Dermis blood vessel endothelial cell (primary cell): Measurements from ENCODE around the gene PHF2. TPM values are rescaled to one million over a fixed set of nuclear protein-coding genes. Genes with fewer than 3 reads are reported as not detected.

Experiments used
- DNase-seq: peaks from one replicate; pipeline ENCODE4 v3.0.0; 2010
- total RNA-seq: library from RNA; depleted of rRNA; stranded (reverse); fragments of >200 nt; gene quantifications from 2 replicates; pipeline ENCODE4 v1.2.3, GENCODE V29; 2014

PHF2 gene
- total RNA-seq, 1 donor from 2014 or later: 16.0 TPM

DNA sequence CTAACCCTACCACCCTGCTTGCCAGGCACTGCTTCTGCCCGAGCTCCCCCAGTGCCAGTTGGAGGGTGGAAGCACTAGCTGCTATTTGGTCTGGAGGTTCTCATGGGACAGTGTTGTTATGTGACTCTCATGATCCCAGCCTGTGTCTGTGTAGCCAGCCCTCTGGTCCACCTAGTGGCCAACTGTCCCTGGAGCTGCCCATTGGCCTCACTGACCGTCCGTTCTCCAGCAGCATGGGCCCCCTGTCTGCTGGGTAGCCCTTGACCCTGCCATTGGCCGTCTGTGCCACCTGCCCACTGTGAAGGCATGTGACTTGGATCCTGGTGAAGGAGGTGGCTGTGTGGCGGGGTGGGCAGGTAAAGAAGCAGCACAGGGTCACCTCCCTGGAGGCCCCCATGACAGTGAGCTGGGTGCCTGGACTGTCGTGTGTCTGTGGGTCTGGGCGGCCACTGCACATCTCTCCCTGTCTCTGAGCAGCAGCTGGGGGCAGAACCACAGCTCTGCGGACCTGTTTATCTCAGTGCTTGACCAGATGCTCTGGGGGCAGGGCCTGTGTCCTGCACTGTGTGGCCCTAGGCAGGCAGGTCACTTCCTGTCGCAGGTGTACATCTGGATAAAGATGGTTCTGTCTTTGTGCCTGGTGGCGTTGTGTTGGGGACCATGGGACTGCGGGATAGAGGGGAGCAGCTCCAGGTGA lies 11.4 kb downstream of the PHF2 start:
- DNase-seq: peak; percentile 37

DNA sequence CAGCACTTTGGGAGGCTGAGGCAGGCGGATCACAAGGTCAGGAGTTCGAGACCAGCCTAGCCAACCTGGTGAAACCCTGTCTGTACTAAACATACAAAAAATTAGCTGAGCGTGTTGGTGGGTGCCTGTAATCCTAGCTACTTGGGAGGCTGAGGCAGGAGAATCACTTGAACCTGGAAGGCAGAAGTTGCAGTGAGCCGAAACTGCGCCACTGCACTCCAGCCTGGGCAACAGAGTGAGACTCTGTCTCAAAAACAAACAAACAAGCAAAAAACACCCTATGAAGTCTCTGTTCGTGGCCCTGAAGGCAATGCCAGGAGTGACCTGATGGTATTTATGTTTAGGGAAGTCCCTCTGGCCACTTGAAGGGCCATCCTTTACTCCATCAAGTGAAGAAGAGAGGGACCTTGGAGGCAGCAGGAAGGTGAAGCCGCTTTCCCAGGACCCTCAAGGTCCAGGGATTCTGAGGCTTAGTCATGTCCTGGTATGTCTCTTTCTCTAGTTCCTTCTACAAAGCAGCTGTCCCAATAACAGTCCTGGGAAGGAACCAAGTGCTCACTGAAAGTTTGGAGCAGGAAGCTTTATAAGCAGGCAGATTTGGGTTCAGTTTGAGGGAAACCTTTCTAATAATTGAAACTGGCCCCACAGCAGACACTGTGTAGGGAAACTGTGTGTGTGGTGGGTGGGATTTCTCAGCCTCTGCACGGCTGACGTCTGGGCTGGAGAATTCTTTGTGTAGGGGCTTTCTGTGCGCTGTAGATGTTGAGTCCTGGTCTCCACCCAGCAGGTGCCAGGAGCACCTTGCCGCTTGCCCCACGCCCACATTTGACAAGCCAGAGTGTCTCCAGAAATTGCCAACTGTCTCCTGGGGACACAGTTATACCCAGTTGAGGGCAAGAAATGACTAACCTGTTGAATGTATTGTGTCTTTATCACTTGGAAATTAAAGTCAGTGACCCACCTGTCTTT lies 12.5 kb downstream of the PHF2 start:
- DNase-seq: peak; percentile 45

DNA sequence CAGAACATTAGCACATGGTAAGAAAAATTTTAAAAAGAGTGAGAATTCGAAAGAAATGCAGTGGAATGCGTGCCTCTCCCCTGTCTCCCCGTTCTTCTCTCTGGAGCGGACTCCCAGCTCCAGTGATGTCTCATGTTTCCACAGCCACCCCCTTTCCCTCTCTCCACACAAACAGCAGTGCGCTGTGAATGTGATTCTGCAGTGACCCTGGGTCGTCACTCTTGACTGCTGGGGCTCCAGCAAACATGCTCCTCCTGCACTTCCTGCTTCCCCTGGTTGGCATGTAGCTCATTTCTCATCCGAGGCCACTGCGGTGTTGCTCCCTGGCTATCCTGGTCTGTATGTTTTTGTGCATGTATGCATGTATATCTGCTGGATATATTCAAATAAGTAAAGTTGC lies 13.3 kb downstream of the PHF2 start:
- DNase-seq: peak; percentile 56

DNA sequence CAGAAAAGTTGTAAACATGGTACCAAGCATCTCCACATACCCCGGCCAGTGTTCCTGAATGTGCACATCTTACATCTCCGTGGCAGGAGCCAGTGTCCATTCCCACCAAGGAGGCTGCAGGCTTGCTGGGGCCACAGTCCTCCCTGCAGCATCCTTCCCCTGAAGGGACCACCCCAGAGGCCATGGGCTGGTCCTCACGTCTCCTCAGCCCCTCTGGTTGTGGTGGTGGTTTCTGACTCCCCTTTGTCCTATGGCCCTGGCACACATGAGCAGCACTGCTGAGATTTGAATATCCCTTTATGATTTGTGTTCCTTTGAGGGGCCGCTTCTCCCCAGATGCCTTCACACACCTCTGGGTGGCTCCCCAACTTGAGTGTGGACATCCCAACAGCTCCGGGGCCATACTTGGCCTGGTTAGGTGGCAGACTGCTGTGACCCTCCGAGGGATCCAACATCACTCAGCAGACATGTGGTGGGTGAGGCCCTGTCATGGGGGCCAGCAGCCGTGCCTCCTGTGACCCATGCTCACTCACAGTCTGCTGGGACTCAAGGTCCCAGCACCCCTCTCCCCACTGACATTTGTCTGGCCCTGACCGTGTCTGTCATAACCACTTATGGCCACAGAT lies 14.3 kb downstream of the PHF2 start:
- DNase-seq: no peak

DNA sequence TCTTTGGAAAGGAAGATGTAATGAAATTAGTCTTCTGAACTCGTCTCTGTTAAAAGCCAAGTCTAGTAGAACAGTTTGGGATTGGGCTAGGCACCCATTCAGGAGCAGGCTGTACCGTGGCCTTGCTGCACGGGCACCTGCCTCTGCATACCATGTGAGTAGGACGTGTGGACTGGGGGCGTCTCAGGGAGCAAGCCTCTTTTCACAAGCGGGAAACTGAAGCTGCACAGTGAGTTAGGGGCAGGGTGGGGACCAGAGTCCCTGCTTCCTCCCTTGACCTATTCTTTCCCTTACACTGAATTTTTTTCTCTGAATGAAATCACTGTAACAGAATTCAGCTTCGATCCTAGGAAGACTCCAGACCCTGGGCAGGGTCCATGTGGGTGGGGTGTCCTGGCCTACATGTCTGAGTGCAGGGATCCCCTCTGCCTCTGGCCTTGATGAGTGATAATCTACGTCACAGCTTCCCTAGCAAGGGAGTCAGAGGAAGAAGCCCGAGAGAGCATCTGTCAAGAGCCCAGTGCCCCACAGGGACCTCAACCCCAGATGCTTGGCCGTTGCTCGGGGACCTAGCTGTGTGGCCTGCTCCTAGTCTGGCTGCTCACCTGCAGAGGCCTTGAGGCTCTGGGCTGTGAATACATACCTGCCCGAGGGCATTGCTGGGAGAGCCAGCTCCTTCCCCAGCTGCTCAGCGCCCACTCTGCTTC lies 15.1 kb downstream of the PHF2 start:
- DNase-seq: no peak

DNA sequence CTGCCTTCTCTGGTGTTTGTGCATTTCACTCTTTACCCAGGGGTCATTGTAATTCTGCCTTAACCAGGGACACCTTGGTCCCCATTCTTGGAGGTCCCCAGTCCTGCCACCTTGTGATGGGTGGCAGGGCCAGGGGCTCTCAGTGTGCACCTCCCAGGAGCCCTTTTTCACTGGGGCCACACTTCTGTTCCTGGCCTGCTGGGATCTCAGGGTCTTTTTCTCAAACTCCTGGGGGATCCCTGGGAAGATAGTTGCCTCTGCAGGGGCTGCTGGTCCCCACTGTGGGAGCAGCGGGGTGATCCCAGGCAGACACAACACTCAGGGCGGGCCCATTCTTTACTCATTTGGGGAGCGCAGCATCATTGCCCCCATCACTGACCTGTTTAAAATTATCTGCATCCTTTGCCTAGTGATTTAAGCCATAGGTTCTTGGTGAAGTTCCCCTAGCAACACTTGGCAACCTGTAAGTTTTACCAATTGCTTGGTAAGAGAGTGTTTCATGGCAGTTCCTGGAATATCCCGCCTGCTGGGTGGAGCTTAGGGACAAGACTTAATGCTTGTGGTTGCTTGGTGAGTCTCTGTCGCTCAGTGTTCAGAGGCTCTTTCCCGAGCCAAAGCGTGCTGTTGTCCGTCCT lies 15.7 kb downstream of the PHF2 start:
- DNase-seq: no peak

DNA sequence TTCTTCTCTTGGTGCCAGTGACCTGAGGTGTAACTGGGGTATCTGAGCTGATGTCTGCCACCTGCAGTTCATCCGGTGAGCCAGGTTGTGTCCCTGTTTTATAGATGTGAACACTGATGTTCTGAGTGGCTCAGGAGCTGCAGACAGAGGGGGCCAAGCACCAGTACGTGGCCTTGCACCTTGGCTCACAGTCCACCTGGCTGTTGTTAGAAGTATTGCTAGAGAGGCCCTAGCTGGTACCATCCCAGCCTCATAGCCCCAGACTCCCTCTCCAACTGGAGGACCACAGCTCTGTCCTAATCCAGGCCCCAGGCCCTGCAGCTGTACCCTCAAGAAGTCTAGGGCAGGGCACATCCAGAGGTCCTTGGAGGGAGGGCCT lies 16.2 kb downstream of the PHF2 start:
- DNase-seq: no peak

DNA sequence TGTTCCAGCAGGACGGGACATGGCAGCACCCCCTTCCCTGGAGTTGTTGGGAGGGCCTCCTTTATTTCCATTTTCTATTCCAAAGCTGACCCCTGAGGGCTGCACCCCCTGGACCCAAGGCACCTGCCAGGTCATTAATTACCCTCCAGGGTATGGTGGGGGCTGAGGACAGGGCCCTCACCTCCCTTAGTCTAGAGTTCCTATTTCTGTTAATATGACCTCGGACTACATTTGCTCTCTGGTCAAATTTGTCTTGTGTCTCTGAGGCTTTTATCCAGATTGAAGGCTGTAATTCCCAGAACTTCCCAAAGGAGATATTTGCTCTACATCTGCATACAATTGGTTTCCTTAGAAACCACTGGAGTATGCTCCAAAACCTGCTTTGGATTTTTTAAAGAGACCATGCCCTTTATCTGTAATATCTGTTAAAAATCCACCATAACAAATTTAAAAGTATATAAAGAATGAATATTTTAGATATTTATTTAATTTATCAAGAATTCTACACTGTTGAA lies 16.8 kb downstream of the PHF2 start:
- no peak for DNase-seq

DNA sequence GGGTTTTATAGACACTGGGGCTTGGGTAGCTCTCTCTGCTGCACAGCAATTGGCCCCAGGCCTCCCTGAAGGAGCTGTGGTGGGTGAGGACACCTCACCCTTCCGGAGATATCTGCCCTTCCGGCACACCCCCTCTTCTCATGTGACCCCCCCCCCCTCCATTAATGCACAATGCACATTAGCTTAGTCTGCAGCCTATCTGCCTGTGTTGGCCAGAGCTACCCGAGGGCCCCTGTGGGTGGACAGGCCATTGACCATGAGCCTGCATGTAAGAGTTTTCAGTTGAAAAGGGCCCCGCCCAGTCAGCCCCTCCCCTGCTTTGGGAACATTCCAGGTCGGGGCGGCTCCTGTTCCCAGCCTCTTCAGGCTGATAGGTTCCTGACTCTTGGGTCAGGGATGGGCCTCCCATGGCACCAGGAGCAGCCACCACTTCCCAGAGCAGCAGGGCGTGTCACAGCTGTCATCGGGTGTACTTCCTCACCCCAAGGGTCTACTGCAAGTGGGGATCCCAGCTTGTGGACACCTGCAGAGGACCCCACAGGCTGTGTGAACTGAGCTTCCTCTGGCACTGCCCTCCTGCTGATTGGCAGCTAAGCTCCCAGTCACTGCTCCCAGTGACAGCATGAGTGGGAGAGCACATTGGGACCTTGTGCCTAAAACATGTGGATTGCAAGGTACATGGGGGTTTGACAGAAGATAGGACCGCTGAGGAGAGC lies 17.8 kb downstream of the PHF2 start:
- DNase-seq: no peak

DNA sequence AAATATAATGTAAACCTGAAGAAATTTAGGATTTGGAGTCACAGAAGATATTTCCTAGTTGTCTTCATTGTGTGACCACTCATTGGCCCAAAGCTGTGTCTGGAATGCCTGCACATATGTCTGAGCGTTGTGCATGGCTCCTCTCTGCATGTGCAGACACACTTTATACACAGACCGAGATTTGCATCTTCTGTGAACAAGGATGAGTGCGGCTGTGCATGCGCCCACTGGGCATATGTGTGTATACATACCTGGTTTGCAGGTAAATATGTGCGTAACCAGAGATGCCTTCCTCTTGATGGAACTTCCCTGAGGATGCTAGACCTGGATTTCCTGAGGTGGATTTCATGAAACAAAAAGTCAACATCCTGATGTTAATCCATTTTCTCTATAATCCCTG lies 19.1 kb downstream of the PHF2 start:
- no peak for DNase-seq

DNA sequence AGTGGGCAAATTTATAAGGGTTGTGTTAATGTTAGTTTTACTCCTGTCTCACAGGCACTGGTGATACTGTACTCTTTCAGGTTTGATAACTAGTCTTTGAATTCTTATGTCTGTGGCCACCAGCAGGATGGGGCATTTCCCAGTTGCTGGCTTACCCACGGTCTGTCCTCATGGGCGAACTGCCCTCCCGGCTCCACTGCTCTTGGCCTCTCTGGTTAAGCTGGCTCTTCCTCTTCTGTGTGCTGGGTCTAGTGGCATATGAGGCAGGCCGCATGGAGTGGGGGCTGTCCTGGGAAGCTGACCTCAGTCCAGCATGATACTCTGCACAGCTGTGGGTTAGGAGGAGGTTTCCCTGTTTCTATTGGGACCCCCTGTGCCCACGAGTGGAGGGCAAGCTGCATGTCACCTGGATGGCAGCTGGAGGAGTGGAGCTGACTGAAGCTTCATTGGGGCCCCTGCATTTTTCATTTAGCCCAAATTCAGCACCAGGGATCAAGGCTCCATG lies 19.5 kb downstream of the PHF2 start:
- DNase-seq: no peak

DNA sequence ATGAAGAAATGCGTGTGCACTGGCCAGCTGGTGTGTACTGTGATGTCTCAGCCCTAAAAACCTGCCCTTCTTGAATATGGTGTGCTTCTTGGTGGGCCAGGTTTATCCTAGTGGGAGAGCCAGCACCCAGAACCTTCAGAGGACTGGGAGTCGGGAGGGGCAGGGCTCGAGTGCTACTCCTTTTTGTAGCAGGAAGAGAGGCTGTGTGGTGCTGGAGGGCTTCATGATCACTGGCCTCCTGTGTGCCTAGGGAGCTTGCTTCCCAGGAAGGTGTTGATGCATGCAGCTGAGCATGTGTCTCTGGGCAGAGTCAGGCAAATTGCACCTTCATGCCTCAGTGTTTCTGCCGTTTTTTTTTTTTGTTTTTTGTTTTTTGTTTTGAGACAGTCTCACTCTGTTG lies 20.0 kb downstream of the PHF2 start:
- no peak for DNase-seq

DNA sequence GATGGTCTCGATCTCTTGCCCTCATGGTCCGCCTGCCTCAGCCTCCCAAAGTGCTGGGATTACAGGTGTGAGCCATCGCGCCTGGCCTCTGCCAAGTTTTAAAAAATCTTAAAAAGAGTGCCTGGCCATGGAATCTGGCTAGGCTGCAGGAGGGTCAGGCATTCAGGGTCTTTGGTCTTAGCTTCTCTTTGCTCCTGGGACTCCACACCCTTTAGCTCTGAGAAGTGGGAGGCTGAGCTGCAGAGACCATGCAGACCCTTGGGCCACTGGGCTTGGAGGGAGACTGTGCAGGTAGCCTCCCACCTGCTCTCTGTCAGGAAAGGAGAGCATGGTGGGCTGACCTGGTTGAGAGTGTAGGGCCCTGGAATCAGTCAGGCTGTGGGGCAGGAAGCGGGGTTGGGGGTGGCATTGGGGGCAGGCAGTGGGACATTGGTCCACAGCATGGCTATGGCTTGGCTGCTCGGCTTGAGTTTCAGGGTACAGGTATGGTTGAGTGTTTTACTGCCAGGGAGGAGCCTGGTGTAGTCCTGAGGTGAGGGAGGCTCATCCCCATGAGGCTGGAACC lies 20.8 kb downstream of the PHF2 start:
- DNase-seq: no peak

DNA sequence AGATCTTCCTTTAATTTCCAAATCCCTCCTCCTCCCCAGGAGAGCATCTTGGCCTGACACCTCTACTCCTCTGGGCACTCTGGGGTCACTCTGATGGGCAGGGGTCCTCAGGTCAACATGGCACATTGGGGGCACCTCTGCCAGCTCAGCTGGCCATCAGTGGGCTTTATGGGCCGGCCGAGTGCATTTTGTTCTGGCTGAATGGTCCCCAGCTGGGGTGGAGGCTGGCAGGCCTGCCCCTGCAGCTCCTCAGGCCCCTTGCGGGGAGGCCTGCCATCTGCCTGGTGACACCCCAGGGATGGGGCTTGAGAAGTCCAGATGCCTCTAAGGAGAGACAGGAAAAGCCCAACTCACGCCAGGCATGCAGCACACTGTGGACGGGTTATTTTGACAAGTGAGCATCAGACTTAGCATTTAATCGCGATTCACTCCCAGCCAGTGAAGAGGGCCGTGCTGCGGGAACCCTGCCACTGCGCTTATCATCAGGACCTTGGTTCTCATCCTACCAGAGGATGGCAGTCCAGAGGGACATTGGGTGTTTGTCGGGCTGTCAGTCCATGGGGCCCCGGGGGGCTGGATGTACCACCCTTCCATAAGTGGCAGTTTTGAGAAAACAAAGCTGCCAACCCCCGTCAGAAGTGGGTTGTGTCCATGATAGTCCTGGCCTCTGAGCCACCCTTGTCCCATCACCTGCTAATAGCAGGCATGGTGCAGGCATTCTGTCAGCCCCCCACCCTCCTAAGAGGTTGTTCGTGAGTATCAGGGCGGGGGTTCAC lies 21.7 kb downstream of the PHF2 start:
- DNase-seq: no peak

DNA sequence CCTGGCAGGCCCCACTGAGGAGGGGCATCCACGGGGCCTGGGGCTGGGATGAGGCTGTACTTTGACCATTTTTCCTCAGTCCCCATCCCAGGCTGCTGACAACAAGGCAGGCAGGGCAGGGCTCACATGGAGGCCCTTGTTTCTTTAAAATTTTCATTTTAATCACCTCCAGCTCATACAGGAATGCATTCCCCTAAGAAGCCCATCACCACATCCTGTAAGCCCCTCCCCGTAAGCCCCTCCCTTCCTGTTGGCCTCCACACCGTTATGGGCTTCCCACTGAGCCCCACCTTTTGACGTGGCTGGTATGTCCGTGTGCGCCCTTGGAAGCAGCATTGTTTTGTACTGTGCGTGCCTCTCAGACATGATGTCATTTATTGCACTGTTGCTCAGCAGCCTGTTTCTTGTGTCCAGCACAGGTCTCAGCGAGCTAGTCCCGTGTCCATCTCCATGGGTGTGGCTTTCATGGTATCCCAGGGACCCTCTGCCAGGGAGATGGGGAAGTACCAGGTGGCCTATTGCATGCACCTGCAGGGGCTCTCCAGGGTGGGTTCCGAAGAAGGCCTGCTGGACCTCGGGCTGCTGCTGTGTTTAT lies 22.4 kb downstream of the PHF2 start:
- peak; percentile 65 for DNase-seq

DNA sequence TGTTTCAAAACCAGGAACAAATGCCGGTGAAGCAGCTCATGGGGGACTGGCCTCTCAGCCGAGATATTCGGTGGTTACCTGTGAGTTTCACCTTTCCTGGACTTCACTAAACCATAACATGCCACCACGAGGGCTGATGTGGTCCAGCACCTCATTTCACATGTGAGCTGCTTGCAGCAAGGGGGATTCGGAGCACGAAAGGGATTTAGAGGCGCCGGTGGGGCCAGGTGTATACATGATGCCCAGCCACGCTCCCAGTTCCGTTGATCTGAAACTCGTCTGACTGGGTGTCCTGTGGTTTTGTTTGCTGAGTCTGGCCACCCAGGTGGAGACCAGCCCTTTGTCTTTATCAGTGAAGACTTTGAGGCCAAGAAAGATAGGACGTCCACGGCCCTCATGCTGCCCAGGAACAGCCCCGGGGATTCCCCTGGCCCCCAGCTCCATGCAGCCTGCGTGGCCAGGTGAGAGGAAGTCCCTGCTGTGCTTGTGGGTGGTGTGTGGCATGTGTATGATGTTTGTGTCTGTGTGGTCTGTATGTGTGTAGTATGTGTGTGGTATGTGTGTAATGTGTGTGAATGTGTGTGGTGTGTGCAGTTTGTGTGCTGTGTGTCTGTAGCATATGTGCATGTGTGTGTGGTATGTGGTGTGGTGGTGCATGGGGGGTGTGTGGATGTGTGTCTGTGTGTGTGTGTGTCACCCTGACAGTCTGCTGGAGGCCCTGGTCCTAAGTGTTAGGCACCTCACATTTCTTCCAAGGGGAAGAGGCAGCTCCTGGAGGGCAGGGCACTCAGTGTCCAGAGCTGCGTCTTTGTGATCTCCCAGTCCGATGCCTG lies 23.4 kb downstream of the PHF2 start:
- DNase-seq: no peak

DNA sequence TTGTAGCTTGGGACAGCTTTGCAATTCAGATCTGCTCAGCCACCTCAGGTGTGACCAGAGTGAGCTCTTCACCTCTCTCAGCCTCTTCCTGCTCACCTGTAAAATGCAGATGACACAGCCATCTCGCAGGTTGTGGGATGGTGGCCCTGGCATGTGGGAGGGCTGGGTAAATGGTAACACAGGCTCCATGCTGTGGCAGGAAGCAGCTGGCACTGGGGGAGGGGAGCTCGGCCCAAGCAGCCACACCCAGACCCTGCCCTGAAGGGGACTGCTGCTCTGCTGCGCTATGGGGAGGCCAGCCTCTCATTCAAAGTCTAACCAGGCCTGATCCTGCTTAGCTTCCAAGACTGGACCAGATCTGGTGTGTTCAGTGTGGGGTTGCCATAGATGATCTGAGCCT lies 24.1 kb downstream of the PHF2 start:
- DNase-seq: no peak

DNA sequence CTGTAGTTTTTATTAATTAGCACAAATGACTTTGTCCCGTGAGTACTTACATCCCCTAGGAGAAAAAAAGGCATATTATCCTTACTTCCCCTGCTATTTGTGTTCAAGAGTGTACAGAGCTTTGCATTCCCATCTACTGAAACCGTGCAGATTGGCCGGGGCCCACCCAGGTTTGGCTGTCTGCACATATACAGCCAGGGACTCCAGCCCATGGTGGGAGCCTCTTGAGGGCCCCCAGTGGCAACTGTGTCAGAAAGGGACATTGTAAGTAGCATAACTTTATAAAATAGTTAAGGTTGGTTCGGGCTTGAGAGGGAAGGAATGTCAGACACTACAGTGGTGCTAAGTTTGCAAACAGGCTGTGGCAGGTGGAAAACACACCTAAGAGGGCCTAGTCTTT lies 24.7 kb downstream of the PHF2 start:
- no peak for DNase-seq

DNA sequence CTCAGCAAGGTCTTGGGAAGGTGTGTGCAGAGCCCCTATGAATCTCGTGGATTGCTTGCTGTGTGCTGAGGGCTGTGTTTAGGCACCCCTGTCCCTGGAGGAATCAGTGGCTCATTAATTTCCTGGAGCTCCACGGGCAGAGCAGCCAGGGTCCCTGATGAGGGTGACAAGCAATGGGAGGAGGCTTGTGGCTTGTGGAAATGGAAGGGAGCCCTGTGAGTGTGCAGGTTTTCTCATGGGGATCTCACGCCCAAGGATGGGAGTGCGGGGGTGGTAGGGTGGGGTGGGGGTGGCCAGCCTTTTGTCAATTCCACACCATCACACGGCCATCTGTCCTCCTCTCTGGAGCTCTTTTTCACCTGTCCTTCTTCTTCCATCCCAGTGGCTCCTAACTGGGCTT lies 25.3 kb downstream of the PHF2 start:
- DNase-seq: no peak
